ENCODE measurements around the gene HOXD11.

Gene HOXD11

GRCh38 chr2:176099728-176100546 is 7.1 kb upstream of the HOXD11 start, which contains the start of gene HOXD12:
TSS of gene HOXD12 (plus strand) at chr2:176099795. CDS start at chr2:176099802, 7 bp downstream.
- Histone ChIP-seq H3K9me3 (ENCODE audit: control insufficient read depth, low read length) (no peaks in the 10 kb centered on the region), H3K27me3 (ENCODE audit: control insufficient read depth, insufficient read depth, low read length) (peaks cover 98% of the 10 kb centered on the region), H3K36me3 (ENCODE audit: control insufficient read depth, insufficient read depth, low read length) (no peaks in the 10 kb centered on the region), H3K9ac (ENCODE audit: low read length) (no peak within 1 kb of the TSS), H3K4me3 (ENCODE audit: low read length) (no peak within 1 kb of the TSS), H3K4me1 (ENCODE audit: control insufficient read depth, insufficient read depth, low read length) (peaks cover 10% of the 10 kb centered on the region)

- Histone ChIP-seq H3K36me3 (ENCODE audit: control insufficient read depth, insufficient read depth, low read length) (no peaks in the 10 kb centered on the region), H3K4me1 (ENCODE audit: control insufficient read depth, insufficient read depth, low read length) (peaks cover 10% of the 10 kb centered on the region), H3K4me3 (ENCODE audit: low read length) (no peak overlapping the region), H3K9ac (ENCODE audit: low read length) (no peak overlapping the region), H3K27me3 (ENCODE audit: control insufficient read depth, insufficient read depth, low read length) (peaks cover 98% of the 10 kb centered on the region), H3K9me3 (ENCODE audit: control insufficient read depth, low read length) (no peaks in the 10 kb centered on the region)
These were observed 6.4 kb upstream of the HOXD11 start for GRCh38 chr2:176100547-176101140.

DNA sequence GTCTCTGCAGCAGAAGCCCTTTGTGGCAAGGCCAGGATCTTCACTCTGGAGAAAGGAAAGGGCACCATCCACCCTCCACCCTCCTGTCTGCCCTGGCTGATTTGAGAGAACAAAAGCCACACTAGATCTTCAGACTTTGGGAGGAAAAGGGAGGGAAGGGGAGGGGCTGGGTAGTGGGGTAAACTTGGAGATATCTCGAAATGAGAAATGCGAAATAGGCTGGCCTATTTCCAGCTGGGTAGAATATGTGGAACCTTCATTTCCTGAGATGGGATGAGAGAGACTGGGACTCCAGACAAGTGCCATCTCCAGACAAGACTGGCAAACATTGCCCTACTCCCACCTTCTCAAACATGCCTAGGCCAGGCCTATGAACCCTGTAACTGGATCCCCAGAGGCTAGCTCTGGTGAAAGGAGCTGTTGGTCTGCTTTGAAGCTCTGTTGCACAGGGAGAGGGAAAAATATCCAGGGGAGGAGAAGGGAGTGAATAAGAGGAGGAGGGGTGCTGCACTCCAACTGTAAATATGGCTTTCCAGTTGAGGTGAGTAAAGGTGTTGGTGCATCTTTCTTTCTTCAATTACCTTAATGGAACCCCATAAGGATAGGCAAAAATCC is 5.8 kb upstream of the HOXD11 start:
- H3K27me3 ChIP-seq (ENCODE audit: control insufficient read depth, insufficient read depth, low read length) = peaks cover 99% of the 10 kb centered on the region
- no peaks in the 10 kb centered on the region for H3K9me3 ChIP-seq (ENCODE audit: control insufficient read depth, low read length)
- no peak overlapping the region for H3K4me3 ChIP-seq (ENCODE audit: low read length)
- H3K4me1 ChIP-seq (ENCODE audit: control insufficient read depth, insufficient read depth, low read length) = peaks cover 10% of the 10 kb centered on the region
- no peak overlapping the region for H3K9ac ChIP-seq (ENCODE audit: low read length)
- no peaks in the 10 kb centered on the region for H3K36me3 ChIP-seq (ENCODE audit: control insufficient read depth, insufficient read depth, low read length)

DNA sequence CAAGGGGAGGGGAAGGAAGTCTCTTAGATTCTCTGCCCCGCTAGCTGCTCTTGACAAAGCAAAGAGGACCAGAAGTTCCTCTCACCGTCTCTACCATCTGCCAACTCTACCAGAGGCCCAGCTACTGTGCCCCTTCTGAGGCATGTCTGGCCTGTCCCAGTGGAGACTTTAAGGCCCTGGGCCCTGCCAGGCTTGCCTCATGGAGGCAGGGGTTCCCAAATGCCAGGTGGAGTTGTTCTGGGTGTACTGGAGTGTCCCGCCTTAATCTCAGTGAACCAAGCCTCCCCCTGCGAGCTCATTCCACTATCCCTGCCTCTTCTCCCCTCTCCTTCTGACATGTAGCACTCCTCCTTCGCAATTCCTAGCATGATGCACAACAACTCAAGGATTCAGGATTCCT is 5.2 kb upstream of the HOXD11 start:
- no peak overlapping the region for H3K9ac ChIP-seq (ENCODE audit: low read length)
- no peaks in the 10 kb centered on the region for H3K36me3 ChIP-seq (ENCODE audit: control insufficient read depth, insufficient read depth, low read length)
- H3K9me3 ChIP-seq (ENCODE audit: control insufficient read depth, low read length) = no peaks in the 10 kb centered on the region
- H3K4me3 ChIP-seq (ENCODE audit: low read length) = no peak overlapping the region
- H3K4me1 ChIP-seq (ENCODE audit: control insufficient read depth, insufficient read depth, low read length) = peaks cover 10% of the 10 kb centered on the region
- H3K27me3 ChIP-seq (ENCODE audit: control insufficient read depth, insufficient read depth, low read length) = peaks cover 99% of the 10 kb centered on the region

DNA sequence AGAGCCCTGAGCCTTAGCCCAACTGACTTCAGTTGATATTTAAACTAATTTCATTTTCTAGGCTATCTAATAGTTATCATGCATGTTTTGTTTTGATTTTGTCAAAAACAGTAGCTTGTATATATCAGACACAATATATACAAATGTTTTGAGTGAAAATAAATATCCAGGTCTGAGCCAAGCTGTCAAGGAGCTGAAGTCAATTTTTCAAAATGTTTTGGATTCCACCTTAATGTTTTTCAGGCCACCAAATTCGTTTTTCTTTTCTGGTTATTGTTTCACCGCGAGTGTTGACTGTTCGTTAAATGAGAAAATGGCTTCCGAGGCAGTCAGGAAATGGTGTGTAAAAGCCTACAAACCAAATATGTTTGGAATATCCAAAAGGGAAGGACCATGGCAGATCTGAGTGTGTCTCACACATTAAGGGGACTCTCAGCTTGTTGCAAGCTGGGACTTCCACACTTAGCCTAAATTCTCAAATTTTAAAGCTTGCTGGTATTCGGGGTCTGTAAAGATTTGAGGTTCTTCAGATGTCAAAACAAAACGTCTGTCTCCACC is 4.7 kb upstream of the HOXD11 start:
- no peaks in the 10 kb centered on the region for H3K9me3 ChIP-seq (ENCODE audit: control insufficient read depth, low read length)
- H3K4me3 ChIP-seq (ENCODE audit: low read length) = no peak overlapping the region
- peaks cover 98% of the 10 kb centered on the region for H3K27me3 ChIP-seq (ENCODE audit: control insufficient read depth, insufficient read depth, low read length)
- H3K9ac ChIP-seq (ENCODE audit: low read length) = no peak overlapping the region
- peaks cover 5% of the 10 kb centered on the region for H3K4me1 ChIP-seq (ENCODE audit: control insufficient read depth, insufficient read depth, low read length)
- no peaks in the 10 kb centered on the region for H3K36me3 ChIP-seq (ENCODE audit: control insufficient read depth, insufficient read depth, low read length)

DNA sequence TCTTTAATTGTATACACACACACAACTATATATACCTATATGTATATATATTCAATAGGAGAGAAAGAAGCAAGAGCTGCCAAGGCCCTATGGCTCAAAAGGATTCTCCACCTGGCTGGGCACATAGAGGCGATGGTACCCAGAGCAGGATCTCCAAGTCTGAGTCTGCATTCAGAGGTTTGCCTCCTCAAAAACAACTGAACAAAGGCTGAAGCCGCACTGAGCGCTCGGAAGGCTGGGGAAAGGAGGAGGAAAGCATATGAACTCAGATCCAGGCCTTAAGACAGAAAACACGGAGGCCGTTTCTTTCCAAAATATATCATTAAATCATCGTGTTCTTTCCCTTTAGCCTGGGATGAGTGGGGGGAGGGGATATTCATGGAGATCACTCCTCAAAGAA is 3.9 kb upstream of the HOXD11 start:
- Histone ChIP-seq H3K4me1 (ENCODE audit: control insufficient read depth, insufficient read depth, low read length) (no peaks in the 10 kb centered on the region), H3K27me3 (ENCODE audit: control insufficient read depth, insufficient read depth, low read length) (peaks cover 94% of the 10 kb centered on the region), H3K36me3 (ENCODE audit: control insufficient read depth, insufficient read depth, low read length) (no peaks in the 10 kb centered on the region), H3K9ac (ENCODE audit: low read length) (no peak overlapping the region), H3K9me3 (ENCODE audit: control insufficient read depth, low read length) (no peaks in the 10 kb centered on the region), H3K4me3 (ENCODE audit: low read length) (no peak overlapping the region)

- Histone ChIP-seq H3K9ac (ENCODE audit: low read length) (no peak overlapping the region), H3K27me3 (ENCODE audit: control insufficient read depth, insufficient read depth, low read length) (peaks cover 93% of the 10 kb centered on the region), H3K4me1 (ENCODE audit: control insufficient read depth, insufficient read depth, low read length) (no peaks in the 10 kb centered on the region), H3K9me3 (ENCODE audit: control insufficient read depth, low read length) (no peaks in the 10 kb centered on the region), H3K4me3 (ENCODE audit: low read length) (no peak overlapping the region), H3K36me3 (ENCODE audit: control insufficient read depth, insufficient read depth, low read length) (no peaks in the 10 kb centered on the region)
These were observed 3.3 kb upstream of the HOXD11 start for GRCh38 chr2:176103742-176104315.

GRCh38 chr2:176104316-176105077 is 2.6 kb upstream of the HOXD11 start:
- H3K4me3 ChIP-seq (ENCODE audit: low read length) = no peak overlapping the region
- H3K36me3 ChIP-seq (ENCODE audit: control insufficient read depth, insufficient read depth, low read length) = no peaks in the 10 kb centered on the region

DNA sequence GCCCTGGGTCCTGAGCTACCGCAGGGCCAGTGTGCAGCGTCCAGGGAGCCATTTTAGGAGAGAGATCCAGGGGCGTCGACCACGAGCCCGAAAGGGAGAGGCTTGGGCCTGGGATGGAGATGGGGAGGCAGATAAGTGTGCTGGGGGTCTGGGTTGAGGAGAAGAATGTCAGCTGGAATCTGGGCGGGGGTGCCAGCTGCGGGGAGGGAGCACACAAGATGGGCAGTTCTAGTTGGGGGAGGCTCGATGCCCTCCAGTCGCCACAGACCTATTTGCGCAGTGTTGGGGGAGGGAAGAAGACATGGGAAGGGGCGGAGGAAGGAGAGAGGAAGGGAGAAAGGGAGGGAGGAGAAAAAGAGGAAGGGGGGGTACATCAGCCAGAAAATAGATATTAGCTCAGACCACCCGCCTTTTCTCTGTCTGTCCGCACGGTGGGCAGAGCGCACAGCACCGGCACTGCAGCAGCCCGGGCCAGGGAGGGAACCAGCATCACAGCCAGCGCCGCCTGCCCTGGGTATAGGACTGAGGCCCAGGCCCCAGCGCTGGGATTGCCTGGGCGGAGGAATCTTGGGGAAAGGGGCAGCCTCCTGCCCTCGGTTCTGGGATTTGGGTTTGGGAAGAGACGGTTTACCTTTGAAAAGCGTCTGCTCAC is 1.9 kb upstream of the HOXD11 start:
- Histone ChIP-seq H3K4me3 (ENCODE audit: low read length) (no peak overlapping the region), H3K9ac (ENCODE audit: low read length) (no peak overlapping the region), H3K9me3 (ENCODE audit: control insufficient read depth, low read length) (no peaks in the 10 kb centered on the region), H3K27me3 (ENCODE audit: control insufficient read depth, insufficient read depth, low read length) (peaks cover 93% of the 10 kb centered on the region), H3K4me1 (ENCODE audit: control insufficient read depth, insufficient read depth, low read length) (no peaks in the 10 kb centered on the region), H3K36me3 (ENCODE audit: control insufficient read depth, insufficient read depth, low read length) (no peaks in the 10 kb centered on the region)

More at GRCh38 chr2:176104316-176105077, 2.6 kb upstream of the HOXD11 start:
- no peak overlapping the region for H3K9ac ChIP-seq (ENCODE audit: low read length)
- peaks cover 93% of the 10 kb centered on the region for H3K27me3 ChIP-seq (ENCODE audit: control insufficient read depth, insufficient read depth, low read length)
- no peaks in the 10 kb centered on the region for H3K9me3 ChIP-seq (ENCODE audit: control insufficient read depth, low read length)
- no peaks in the 10 kb centered on the region for H3K4me1 ChIP-seq (ENCODE audit: control insufficient read depth, insufficient read depth, low read length)

DNA sequence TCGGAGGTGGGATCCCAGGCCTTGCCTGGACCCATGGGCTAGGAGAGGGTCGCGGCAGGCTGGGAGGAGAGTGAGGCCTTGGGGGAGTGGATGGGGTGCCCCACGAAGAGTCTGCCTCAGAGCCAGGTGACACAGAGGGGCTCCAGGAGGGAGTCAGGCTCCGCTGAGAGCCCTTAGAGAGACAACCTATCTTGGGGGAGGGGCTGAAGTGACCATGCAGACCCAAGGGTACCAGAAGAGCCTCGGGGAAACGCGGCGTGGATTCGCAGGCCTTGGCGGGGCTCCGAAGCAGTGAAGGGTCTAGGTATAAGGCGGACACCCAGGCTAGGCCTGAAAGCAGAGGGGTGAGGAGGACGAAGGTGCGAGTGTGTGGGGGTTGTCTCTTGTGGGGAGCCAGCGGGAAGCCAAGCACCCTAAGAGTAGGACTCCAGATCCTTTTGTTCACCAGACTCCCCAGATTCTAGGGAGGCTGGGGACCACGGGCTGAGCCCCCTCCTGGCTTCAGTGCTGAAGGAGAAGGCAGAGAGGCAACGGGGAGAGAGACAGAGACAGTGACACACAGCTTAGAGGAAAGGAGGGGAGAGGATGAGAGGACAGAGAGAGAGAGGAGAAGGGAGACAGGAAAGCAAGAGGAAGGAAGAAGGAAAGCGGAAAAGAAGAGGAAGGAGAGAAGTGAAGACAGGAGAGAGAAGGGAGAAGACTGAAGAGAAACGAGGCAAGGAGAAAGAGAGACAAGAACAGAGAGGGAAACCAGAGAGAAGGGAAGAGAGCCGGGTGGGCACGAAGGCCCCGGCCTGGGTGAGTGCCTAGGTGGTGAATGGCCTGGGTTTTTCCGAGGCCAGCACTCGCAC is 1.1 kb upstream of the HOXD11 start:
- H3K36me3 ChIP-seq (ENCODE audit: control insufficient read depth, insufficient read depth, low read length) = no peaks in the 10 kb centered on the region
- peaks cover 93% of the 10 kb centered on the region for H3K27me3 ChIP-seq (ENCODE audit: control insufficient read depth, insufficient read depth, low read length)
- no peak overlapping the region for H3K4me3 ChIP-seq (ENCODE audit: low read length)
- H3K9ac ChIP-seq (ENCODE audit: low read length) = no peak overlapping the region
- no peaks in the 10 kb centered on the region for H3K4me1 ChIP-seq (ENCODE audit: control insufficient read depth, insufficient read depth, low read length)
- no peaks in the 10 kb centered on the region for H3K9me3 ChIP-seq (ENCODE audit: control insufficient read depth, low read length)

Data from mucosa of stomach (tissue), 1 donor.